BLaER1 (cell line): ENCODE measurements around the gene C2CD2.
"Not testable (repeated sequence)": the region's sequence is repeated elsewhere in the genome, so short reads cannot be mapped to it uniquely, and the experiment has no call there.

Experiments used
- H3K27ac ChIP-seq: shearing (Covaris generic); formaldehyde crosslinking; 2 replicates; pipeline ENCODE4 v1.8.1; 2022
- H3K27me3 ChIP-seq: shearing (Covaris generic); formaldehyde crosslinking; 2 replicates; pipeline ENCODE4 v1.8.1; 2022
- H3K36me3 ChIP-seq: shearing (Covaris generic); formaldehyde crosslinking; 2 replicates; pipeline ENCODE4 v1.8.1; 2022
- H3K4me1 ChIP-seq: shearing (Covaris generic); formaldehyde crosslinking; 2 replicates; pipeline ENCODE4 v1.8.1; 2022
- H3K4me2 ChIP-seq: shearing (Covaris generic); formaldehyde crosslinking; 2 replicates; pipeline ENCODE4 v1.8.1; 2022
- H3K4me3 ChIP-seq: shearing (Covaris generic); formaldehyde crosslinking; 2 replicates; pipeline ENCODE4 v1.8.1; 2022
- H3K9ac ChIP-seq: shearing (Covaris generic); formaldehyde crosslinking; 2 replicates; pipeline ENCODE4 v1.8.1; 2022
- H3K9me3 ChIP-seq: shearing (Covaris generic); formaldehyde crosslinking; 2 replicates; pipeline ENCODE4 v1.8.1; 2022
- H4K20me1 ChIP-seq: shearing (Covaris generic); formaldehyde crosslinking; 2 replicates; pipeline ENCODE4 v1.8.1; 2022
- Cebpa-rat ChIP-seq: shearing (Covaris generic); IDR thresholded peaks from 2 replicates; pipeline ENCODE4 v1.8.1; 2022

The C2CD2 gene

DNA sequence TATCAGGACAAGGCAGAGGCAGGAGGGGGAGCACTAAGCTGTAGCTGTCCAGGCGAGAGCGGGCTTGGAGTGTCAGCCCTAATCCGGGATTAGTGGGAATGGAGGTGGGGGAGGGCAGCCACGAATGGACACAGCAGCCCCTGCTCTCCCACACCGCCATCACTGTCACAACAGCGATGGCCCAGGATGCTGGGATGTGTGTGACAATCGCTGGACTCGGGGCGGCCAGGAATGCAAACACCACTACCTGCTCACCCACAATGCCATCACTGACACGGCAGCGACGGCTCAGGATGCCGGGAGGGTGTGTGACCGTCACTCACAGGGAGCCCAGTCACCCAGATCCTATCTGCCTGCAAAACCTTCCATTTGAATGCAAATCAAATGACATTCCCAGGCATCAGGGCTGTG is 2.9 kb downstream of the C2CD2 start:
- Histone ChIP-seq H3K9ac (no peak overlapping the region), H3K4me3 (no peak overlapping the region), H3K9me3 (no peaks in the 10 kb centered on the region), H3K36me3 (peaks cover 25% of the 10 kb centered on the region), H3K4me1 (peaks cover 46% of the 10 kb centered on the region), H3K27ac (no peak overlapping the region), H3K4me2 (no peak overlapping the region), H4K20me1 (peaks cover 48% of the 10 kb centered on the region), H3K27me3 (no peaks in the 10 kb centered on the region)
- no peak for TF ChIP-seq Cebpa-rat

DNA sequence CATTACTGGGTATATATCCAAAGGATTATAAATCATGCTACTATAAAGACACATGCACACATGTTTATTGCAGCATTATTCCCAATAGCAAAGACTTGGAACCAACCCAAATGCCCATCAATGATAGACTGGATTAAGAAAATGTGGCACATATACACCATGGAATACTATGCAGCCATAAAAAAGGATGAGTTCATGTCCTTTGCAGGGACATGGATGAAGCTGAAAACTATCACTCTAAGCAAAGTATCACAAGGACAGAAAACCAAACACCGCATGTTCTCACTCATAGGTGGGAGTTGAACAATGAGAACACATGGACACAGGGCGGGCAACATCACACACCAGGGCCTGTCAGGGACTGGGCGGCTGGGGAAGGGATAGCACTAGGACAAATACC is 4.2 kb downstream of the C2CD2 start:
- H3K27ac ChIP-seq, H3K4me2 ChIP-seq, H3K27me3 ChIP-seq, H3K9me3 ChIP-seq, H3K4me3 ChIP-seq, H3K9ac ChIP-seq: not testable (repeated sequence)
- Histone ChIP-seq H4K20me1 (peaks cover 48% of the 10 kb centered on the region), H3K36me3 (peaks cover 32% of the 10 kb centered on the region), H3K4me1 (peaks cover 36% of the 10 kb centered on the region)

DNA sequence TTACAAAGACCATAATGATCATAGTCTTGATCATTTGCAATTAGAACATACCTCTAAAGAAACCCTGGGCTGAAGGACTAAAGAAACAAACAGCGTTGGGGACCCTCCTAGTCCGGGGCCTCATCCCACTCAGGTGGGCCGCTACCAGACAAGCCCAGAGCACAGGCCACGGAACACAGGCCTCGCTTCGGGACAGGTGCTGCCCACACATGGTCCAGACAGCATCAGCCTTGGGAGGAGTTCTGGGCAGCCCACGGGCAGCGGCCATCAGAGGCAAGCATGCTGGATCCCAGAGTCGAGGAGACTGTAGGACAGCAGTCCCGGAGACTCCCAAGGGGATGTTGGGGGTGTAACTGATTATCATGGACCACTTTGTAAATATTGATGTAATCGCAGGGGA is 4.9 kb downstream of the C2CD2 start:
- H3K9me3 ChIP-seq, result peaks cover 10% of the 10 kb centered on the region
- peaks cover 36% of the 10 kb centered on the region for H3K4me1 ChIP-seq
- no peak overlapping the region for H3K4me3 ChIP-seq
- H3K4me2 ChIP-seq, result no peak overlapping the region
- TF ChIP-seq Cebpa-rat, result no peak
- no peak overlapping the region for H3K27ac ChIP-seq
- no peak overlapping the region for H3K9ac ChIP-seq
- H3K27me3 ChIP-seq, result no peaks in the 10 kb centered on the region
- peaks cover 50% of the 10 kb centered on the region for H4K20me1 ChIP-seq
- peaks cover 32% of the 10 kb centered on the region for H3K36me3 ChIP-seq

DNA sequence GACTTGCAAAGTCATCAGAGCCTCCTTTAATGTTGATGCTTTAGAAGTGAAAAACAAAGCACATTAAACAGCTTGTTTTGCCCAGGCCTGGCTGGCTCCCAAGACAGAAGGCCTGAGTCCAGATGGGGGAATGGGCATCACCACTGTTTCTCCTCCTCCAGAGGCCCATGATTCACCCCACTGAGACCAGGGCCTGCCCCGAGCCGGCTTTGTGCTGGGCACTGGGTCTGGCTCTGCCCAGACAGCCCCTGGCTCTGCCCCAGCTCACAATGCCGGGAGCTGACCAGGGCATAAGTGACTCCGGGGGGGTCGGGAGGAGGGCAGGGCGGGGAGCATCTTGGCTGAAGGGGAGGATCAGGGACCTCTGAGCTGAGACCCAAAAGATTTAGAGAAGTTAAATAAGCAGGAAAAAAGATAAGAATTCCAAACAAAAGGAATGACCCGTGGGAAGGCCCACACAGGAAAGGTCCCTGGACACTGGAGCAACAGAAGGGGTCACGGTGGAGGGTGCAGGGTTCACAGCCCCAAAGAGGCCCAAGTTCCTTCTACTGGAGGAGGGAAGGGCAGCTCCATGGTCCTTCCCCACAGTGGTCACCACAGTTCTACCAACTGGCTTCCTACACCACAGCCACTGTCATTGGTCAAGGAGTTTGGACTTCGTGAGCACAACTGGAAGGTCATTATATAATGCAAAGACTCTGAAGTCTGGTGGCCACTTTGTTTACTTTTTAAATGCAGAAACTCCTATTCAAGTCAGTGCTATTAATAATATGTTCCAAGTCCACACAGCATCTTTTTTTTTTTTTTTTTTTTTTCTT is 5.5 kb downstream of the C2CD2 start:
- Histone ChIP-seq H3K9ac (no peak overlapping the region), H3K4me1 (peaks cover 41% of the 10 kb centered on the region), H3K27ac (no peak overlapping the region), H3K4me3 (no peak overlapping the region), H3K27me3 (no peaks in the 10 kb centered on the region), H4K20me1 (peaks cover 56% of the 10 kb centered on the region), H3K4me2 (no peak overlapping the region), H3K36me3 (peaks cover 32% of the 10 kb centered on the region), H3K9me3 (peaks cover 10% of the 10 kb centered on the region)
- TF ChIP-seq Cebpa-rat, result no peak

DNA sequence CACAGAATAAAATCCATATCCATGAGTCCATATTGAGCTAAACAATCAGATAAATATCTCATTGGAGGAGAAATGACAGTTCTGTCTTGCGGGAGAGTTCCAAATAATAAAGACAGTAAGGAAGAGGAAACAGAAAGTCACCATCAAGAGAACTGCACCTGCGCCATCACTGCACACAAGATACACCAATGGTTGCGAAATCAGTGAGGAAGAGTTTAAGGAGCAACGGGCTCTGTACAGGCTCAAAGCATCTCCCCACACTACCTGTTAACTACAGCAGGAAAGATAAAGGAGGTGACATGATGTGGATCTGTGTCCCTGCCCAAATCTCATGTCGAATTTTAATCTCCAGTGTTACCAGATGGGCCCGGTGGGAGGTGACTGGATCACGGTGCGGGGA is 7.8 kb downstream of the C2CD2 start:
- no peak overlapping the region for H3K4me2 ChIP-seq
- H3K4me1 ChIP-seq, result peaks cover 24% of the 10 kb centered on the region
- H3K27me3 ChIP-seq, result no peaks in the 10 kb centered on the region
- TF ChIP-seq Cebpa-rat, result peak; percentile 81
- no peak overlapping the region for H3K27ac ChIP-seq
- peaks cover 53% of the 10 kb centered on the region for H4K20me1 ChIP-seq
- no peak overlapping the region for H3K4me3 ChIP-seq
- peaks cover 10% of the 10 kb centered on the region for H3K9me3 ChIP-seq
- no peak overlapping the region for H3K9ac ChIP-seq
- H3K36me3 ChIP-seq, result peaks cover 42% of the 10 kb centered on the region

DNA sequence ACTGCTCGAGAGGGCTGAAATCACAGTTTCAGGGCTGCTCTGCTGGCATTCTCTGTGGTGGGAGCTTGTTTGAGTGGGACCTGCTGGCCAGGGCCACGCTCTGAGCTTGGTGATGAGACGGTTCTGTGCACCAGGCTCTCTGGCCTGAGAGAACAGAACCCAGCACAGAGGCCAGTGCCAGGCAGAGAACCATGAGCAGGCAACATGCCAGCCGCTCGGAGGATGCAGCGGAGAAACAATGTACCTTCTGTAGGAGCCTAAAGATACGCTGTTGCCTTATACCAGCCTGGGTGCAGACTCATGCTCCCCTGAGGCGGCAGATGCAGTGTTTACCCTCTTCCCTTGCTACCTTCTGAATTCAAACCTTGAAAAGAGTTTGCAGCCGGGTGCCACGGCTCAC is 10.0 kb downstream of the C2CD2 start:
- peaks cover 51% of the 10 kb centered on the region for H3K36me3 ChIP-seq
- H4K20me1 ChIP-seq, result peaks cover 38% of the 10 kb centered on the region
- no peaks in the 10 kb centered on the region for H3K27me3 ChIP-seq
- peaks cover 10% of the 10 kb centered on the region for H3K9me3 ChIP-seq
- H3K27ac ChIP-seq, result no peak overlapping the region
- H3K4me1 ChIP-seq, result peaks cover 24% of the 10 kb centered on the region
- H3K9ac ChIP-seq, result no peak overlapping the region
- no peak overlapping the region for H3K4me3 ChIP-seq
- H3K4me2 ChIP-seq, result no peak overlapping the region
- TF ChIP-seq Cebpa-rat, result no peak

DNA sequence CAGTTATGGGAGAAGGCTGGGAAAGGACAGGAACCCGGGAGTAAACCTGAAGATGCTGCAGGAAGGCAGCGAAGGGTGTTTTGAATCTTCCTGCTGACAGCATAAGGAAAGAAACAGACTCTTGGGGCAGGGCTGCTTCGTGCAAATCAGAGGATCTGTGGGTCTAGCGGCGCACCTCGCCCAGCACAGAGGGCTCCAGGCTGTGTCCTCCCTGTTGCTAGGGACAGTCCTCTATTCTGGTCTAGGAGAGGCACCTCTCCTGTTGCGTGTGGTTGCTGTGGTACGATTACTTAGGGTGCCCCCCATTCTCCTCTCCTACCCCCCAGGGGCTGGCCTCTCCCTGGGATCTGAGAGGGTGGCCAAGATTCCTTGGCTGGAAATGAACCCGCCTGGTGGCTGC is 11.4 kb downstream of the C2CD2 start:
- H3K4me1 ChIP-seq, result peaks cover 24% of the 10 kb centered on the region
- H3K36me3 ChIP-seq, result peaks cover 55% of the 10 kb centered on the region
- H3K9me3 ChIP-seq, result peaks cover 10% of the 10 kb centered on the region
- no peak overlapping the region for H3K27ac ChIP-seq
- no peak overlapping the region for H3K4me3 ChIP-seq
- no peaks in the 10 kb centered on the region for H3K27me3 ChIP-seq
- H3K4me2 ChIP-seq, result no peak overlapping the region
- peaks cover 24% of the 10 kb centered on the region for H4K20me1 ChIP-seq
- no peak for TF ChIP-seq Cebpa-rat
- H3K9ac ChIP-seq, result no peak overlapping the region

DNA sequence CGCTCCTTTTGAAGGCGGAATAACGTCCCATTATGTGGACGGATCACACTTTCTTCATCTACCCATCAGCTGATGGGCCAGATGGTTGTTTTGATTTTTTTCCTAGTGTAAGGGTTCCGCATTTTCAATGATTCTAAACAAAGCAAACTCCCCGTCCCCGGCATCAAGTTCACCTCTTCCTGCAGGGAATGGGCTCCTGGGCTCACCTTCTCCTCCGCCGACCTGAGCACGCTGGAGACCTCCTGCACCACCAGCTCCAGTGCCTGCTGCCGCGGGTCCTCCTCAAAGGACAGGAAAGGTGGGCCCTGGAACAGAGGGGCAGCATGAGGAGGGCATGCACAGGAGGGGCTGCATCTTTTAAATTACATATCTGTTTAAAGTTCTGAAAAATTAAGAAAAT is 11.9 kb downstream of the C2CD2 start:
- H3K4me1 ChIP-seq, result peaks cover 24% of the 10 kb centered on the region
- TF ChIP-seq Cebpa-rat, result no peak
- H3K9ac ChIP-seq, result no peak overlapping the region
- H3K9me3 ChIP-seq, result peaks cover 10% of the 10 kb centered on the region
- H3K4me3 ChIP-seq, result no peak overlapping the region
- no peak overlapping the region for H3K4me2 ChIP-seq
- peaks cover 23% of the 10 kb centered on the region; the same call in 1 of the 2 replicates for H4K20me1 ChIP-seq
- no peak overlapping the region for H3K27ac ChIP-seq
- H3K36me3 ChIP-seq, result peaks cover 55% of the 10 kb centered on the region
- H3K27me3 ChIP-seq, result no peaks in the 10 kb centered on the region

DNA sequence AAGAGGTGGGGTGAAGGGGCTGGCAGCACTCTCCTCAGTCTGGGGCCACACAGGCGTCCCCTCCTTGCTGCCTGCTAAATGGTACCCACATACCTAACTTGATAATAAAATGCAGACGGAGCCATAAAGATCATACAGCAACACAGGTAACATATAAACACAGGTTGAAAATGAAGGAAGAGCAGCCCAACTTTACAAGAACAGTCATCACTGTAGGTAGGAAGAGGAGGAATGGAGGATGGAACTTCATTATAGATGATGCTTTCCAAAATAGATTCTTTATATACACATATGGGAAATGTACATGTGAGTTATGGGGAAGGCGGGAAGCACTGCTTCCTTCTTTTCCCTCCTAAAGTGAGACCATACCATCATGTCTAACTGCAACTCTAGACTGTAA is 13.4 kb downstream of the C2CD2 start:
- TF ChIP-seq Cebpa-rat, result no peak
- Histone ChIP-seq H3K36me3 (peaks cover 56% of the 10 kb centered on the region), H3K9me3 (peaks cover 16% of the 10 kb centered on the region), H3K9ac (no peak overlapping the region), H3K27ac (no peak overlapping the region), H3K4me3 (no peak overlapping the region), H4K20me1 (peaks cover 23% of the 10 kb centered on the region; the same call in 1 of the 2 replicates), H3K4me1 (peaks cover 15% of the 10 kb centered on the region; the same call in 1 of the 2 replicates), H3K4me2 (no peak overlapping the region), H3K27me3 (no peaks in the 10 kb centered on the region)

DNA sequence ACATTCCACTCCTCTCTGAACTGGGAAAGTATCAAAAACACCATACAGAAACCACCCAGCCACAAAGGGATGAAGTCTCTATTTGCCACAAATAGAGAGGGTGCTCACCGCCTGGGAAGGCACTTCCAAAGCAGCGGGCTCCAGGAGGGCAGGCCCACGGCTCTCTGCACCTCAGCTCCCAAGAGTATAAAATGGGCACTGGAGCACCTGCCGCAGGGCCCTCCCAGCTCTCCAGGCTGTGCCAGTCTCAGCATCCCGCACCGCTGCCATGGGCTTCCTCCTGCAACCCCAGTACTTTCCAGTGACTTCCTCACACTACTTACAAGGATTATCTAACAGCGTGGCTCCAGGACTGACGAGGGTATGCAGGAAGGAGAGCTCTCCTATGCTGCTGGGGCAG is 14.4 kb downstream of the C2CD2 start:
- H4K20me1 ChIP-seq, result peaks cover 23% of the 10 kb centered on the region; the same call in 1 of the 2 replicates
- H3K9me3 ChIP-seq, result 0 out of 2 replicates have a peak, but pooled peaks cover 7% of the 10 kb centered on the region
- peaks cover 12% of the 10 kb centered on the region for H3K4me1 ChIP-seq
- no peak overlapping the region for H3K4me2 ChIP-seq
- no peak overlapping the region for H3K9ac ChIP-seq
- H3K36me3 ChIP-seq, result peaks cover 54% of the 10 kb centered on the region
- no peak overlapping the region for H3K27ac ChIP-seq
- no peak for TF ChIP-seq Cebpa-rat
- no peaks in the 10 kb centered on the region for H3K27me3 ChIP-seq
- no peak overlapping the region for H3K4me3 ChIP-seq
